GM23248 (cell line): ENCODE data around the gene PFN3. TPM values are rescaled to one million over a fixed set of nuclear protein-coding genes. Genes with fewer than 3 reads are reported as not detected.
"Not testable (repeated sequence)": the region's sequence is repeated elsewhere in the genome, so short reads cannot be mapped to it uniquely, and the experiment has no call there.

Source experiments
- DNase-seq: peaks from one replicate; pipeline ENCODE4 v3.0.0-alpha.2; 2015
- H2AFZ ChIP-seq: fragments of 200-600 bp; sonication (generic); 2 replicates; pipeline ENCODE4 v1.6.1; 2016; ENCODE audit warnings: antibody characterized with exemption
- H3F3A ChIP-seq: fragments of 200-600 bp; sonication (generic); 2 replicates; pipeline ENCODE4 v1.6.1; 2016; ENCODE audit warnings: mild to moderate bottlenecking, antibody characterized with exemption, mixed run types; ENCODE audit not compliant: insufficient read depth
- H3K27ac ChIP-seq: fragments of 200-600 bp; sonication (generic); 2 replicates; pipeline ENCODE4 v1.5.1; 2016; ENCODE audit warnings: mild to moderate bottlenecking
- H3K27me3 ChIP-seq: fragments of 200-600 bp; sonication (generic); replicated peaks from 2 replicates; pipeline ENCODE4 v1.6.1; 2016; ENCODE audit warnings: mild to moderate bottlenecking; ENCODE audit not compliant: insufficient read depth
- H3K36me3 ChIP-seq: fragments of 200-600 bp; sonication (generic); 2 replicates; pipeline ENCODE4 v1.6.1; 2016; ENCODE audit warnings: low read depth, mild to moderate bottlenecking
- H3K4me1 ChIP-seq: fragments of 200-600 bp; sonication (generic); 2 replicates; pipeline ENCODE4 v1.6.1; 2016; ENCODE audit warnings: mild to moderate bottlenecking; ENCODE audit not compliant: insufficient read depth
- H3K4me2 ChIP-seq: fragments of 200-600 bp; sonication (generic); one replicate; pipeline ENCODE4 v1.6.1; 2016; ENCODE audit warnings: mild to moderate bottlenecking; ENCODE audit not compliant: unreplicated experiment
- H3K4me3 ChIP-seq: fragments of 200-600 bp; sonication (generic); 2 replicates; pipeline ENCODE4 v1.5.1; 2016; ENCODE audit warnings: mild to moderate bottlenecking
- H3K79me2 ChIP-seq: fragments of 200-600 bp; sonication (generic); 2 replicates; pipeline ENCODE4 v1.6.1; 2016; ENCODE audit warnings: mild to moderate bottlenecking; ENCODE audit not compliant: insufficient read depth
- H3K9ac ChIP-seq: fragments of 200-600 bp; sonication (generic); 2 replicates; pipeline ENCODE4 v1.6.1; 2016; ENCODE audit warnings: mild to moderate bottlenecking
- H3K9me2 ChIP-seq: fragments of 200-600 bp; sonication (generic); 2 replicates; pipeline ENCODE4 v1.6.1; 2016; ENCODE audit warnings: mixed run types, mild to moderate bottlenecking, moderate library complexity; ENCODE audit not compliant: insufficient read depth
- H3K9me3 ChIP-seq: fragments of 200-600 bp; sonication (generic); one replicate; pipeline ENCODE4 v1.6.1; 2017; ENCODE audit warnings: low read depth
- H4K20me1 ChIP-seq: fragments of 200-600 bp; sonication (generic); 2 replicates; pipeline ENCODE4 v1.6.0; 2016; ENCODE audit not compliant: insufficient read depth
- EZH2 ChIP-seq: fragments of 200-600 bp; sonication (generic); IDR thresholded peaks from 2 replicates; pipeline ENCODE4 v1.6.1; 2018; ENCODE audit warnings: antibody characterized with exemption, mild to moderate bottlenecking; ENCODE audit not compliant: insufficient read depth, poor library complexity, severe bottlenecking
- EZH2phosphoT487 ChIP-seq: fragments of 200-600 bp; sonication (generic); IDR thresholded peaks from 2 replicates; pipeline ENCODE4 v1.6.1; 2018; ENCODE audit warnings: antibody characterized with exemption, moderate library complexity, mild to moderate bottlenecking, low read depth; ENCODE audit not compliant: insufficient read depth
- WGBS, 2 experiments: methylation state at CpG; one replicate each; pipeline ENCODE4 v1.1.6; 2015 to 2017; ENCODE audit warnings: low lambda C conversion rate in 2 of 2, low coverage in 1 of 2; ENCODE audit errors: missing lambda C conversion rate in 2 of 2; 5-methylcytosine and 5-hydroxymethylcytosine counted together
- in situ Hi-C: fragments of 300-500 bp; cut with MboI; formaldehyde crosslinking; loops from 2 replicates; pipeline ENCODE4 v1.15.0; 2020
- polyA plus RNA-seq: library from polyadenylated mRNA; unstranded; fragments of >200 nt; fragmentation: Nextera tagmentation; extraction: Ambion mirVana; gene quantifications from 2 replicates; pipeline ENCODE4 v1.2.1, GENCODE V29; 2016
- total RNA-seq: library from RNA; depleted of rRNA; stranded (reverse); fragments of >200 nt; shearing (Covaris generic); gene quantifications from 2 replicates; pipeline ENCODE4 v1.2.3, GENCODE V29; 2014

The PFN3 gene
- total and polyA plus RNA-seq, 2 experiments from 2014 or later, result not detected

DNA sequence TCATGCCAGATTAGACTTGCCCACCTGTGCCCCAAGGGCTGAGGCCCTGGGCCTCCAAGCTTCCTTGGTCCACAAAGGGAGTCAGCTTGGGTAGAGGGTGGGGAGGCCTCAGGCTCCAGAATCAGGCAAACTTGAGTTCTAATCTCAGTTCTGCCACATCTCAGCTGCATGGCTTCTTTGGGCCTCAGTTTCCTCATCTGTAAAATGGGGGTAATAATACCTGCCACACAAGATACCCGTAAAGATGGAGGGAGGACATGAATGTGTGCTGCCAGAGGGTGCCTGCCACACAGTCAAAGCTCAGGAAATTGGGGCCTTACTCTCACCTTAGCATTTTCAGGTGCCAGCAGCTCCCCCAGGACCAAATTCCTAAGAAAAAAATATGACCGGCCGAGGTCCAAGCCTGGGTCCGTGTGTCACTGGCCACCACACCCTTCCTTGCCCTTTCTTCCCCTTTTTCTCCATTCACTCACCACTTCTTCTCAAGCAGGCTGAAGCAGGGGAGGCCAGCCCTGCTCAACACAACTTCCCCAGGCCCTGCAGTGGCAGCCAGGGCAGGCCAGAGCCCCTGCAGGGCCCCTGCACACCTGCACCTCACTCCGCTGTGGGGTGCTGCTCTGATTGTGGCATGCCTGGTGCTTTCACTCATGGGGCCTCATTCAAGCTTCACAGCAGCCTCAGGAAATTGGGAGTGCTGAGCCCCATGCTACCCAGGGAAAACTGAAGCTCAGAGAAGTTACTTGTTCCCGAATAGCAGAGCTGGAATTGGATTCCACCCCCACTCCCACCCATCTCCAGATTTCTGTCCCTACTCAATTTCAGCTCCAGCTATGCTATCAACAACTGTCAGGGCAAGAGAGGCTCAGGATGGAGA lies 38.8 kb downstream of the PFN3 start:
- WGBS, 2 experiments, result 61 to 62% methylated on average over 6 of the region's 6 CpGs
- Histone ChIP-seq H3K9me2 (no peaks in the 10 kb centered on the region), H3K36me3 (no peaks in the 10 kb centered on the region), H3F3A (no peaks in the 10 kb centered on the region), H3K9me3 (no peaks in the 10 kb centered on the region), H2AFZ (no peak overlapping the region), H3K27ac (no peak overlapping the region), H3K4me1 (peaks cover 12% of the 10 kb centered on the region; the same call in 1 of the 2 replicates), H3K9ac (no peak overlapping the region), H3K79me2 (no peaks in the 10 kb centered on the region), H3K4me3 (no peak overlapping the region), H3K4me2 (no peak overlapping the region), H3K27me3 (no peaks in the 10 kb centered on the region), H4K20me1 (no peaks in the 10 kb centered on the region)
- DNase-seq, result no peak
- TF ChIP-seq EZH2phosphoT487, result no peak
- in situ Hi-C loops, result no loop called here

GRCh38 chr5:177360740-177361139 lies 39.7 kb downstream of the PFN3 start:
- H3K36me3 ChIP-seq, in situ Hi-C loops, H3F3A ChIP-seq, H3K27ac ChIP-seq, H4K20me1 ChIP-seq, H3K4me1 ChIP-seq, H3K9me2 ChIP-seq, H2AFZ ChIP-seq, H3K9me3 ChIP-seq, H3K4me2 ChIP-seq, DNase-seq, H3K79me2 ChIP-seq, H3K9ac ChIP-seq, H3K27me3 ChIP-seq, H3K4me3 ChIP-seq: not testable (repeated sequence)
- 76 to 87% methylated on average over 7 of the region's 7 CpGs for WGBS, 2 experiments

DNA sequence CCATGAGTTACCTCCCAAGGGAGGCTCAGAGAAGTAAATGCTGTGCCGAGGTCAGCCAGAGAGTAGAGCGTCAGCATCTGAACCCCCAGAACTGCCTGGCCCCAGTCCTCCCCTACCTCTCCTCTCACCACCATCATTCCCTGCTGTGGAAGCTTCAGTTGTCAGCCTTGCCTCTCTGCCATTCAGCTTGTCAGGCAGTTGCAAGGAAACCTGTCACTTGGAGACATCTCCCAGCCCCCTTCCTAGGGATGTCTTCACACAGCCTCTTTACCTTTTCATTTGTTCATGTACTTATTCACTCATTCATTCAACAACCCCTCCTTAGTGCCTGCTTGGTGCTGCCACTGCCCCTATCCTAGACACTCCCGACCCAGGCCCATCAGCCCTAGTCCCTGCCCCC lies 40.6 kb downstream of the PFN3 start:
- WGBS, 2 experiments, result 60 to 61% methylated on average over 3 of the region's 3 CpGs
- Histone ChIP-seq H4K20me1 (no peaks in the 10 kb centered on the region), H3K79me2 (no peaks in the 10 kb centered on the region), H3K27ac (no peak overlapping the region), H3K9me2 (no peaks in the 10 kb centered on the region), H3K4me1 (peaks cover 9% of the 10 kb centered on the region; the same call in 1 of the 2 replicates), H3K36me3 (no peaks in the 10 kb centered on the region), H3F3A (no peaks in the 10 kb centered on the region), H3K4me2 (no peak overlapping the region), H3K4me3 (no peak overlapping the region), H3K9me3 (no peaks in the 10 kb centered on the region), H3K9ac (no peak overlapping the region), H3K27me3 (no peaks in the 10 kb centered on the region), H2AFZ (no peak overlapping the region)
- in situ Hi-C loops, result no loop called here
- no peak for TF ChIP-seq EZH2phosphoT487
- no peak for TF ChIP-seq EZH2
- DNase-seq, result no peak

DNA sequence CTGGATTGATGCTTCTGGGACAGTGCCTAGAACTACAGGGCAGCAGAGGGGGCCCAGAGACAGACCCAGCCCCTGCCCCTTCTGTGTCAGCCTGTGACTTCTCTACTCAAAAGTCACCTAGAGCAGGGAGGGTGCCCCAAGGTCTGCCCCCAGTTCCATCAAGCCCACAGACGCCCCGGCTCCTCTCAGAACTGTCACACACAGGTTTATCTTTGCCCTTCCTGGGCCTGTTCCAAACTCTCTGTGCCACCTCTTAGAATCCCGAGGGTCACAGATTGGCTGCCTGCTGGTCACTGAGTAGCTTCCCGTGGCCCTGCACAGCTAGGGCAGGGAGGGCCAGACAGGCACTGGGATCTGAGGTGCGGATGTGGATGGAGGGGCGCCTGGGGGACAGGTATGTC lies 41.0 kb downstream of the PFN3 start:
- H3K4me2 ChIP-seq, result no peak overlapping the region
- no peak for DNase-seq
- no peak overlapping the region for H3K9ac ChIP-seq
- H3K9me3 ChIP-seq, result no peaks in the 10 kb centered on the region
- 51 to 68% methylated on average over 6 of the region's 6 CpGs for WGBS, 2 experiments
- no peaks in the 10 kb centered on the region for H4K20me1 ChIP-seq
- no peaks in the 10 kb centered on the region for H3K36me3 ChIP-seq
- H3K27me3 ChIP-seq, result no peaks in the 10 kb centered on the region
- no peak overlapping the region for H3K27ac ChIP-seq
- H2AFZ ChIP-seq, result no peak overlapping the region
- H3K9me2 ChIP-seq, result no peaks in the 10 kb centered on the region
- TF ChIP-seq EZH2phosphoT487 (no peak), EZH2 (no peak)
- no peaks in the 10 kb centered on the region for H3K79me2 ChIP-seq
- H3K4me3 ChIP-seq, result no peak overlapping the region
- peaks cover 9% of the 10 kb centered on the region; the same call in 1 of the 2 replicates for H3K4me1 ChIP-seq
- in situ Hi-C loops, result no loop called here
- H3F3A ChIP-seq, result no peaks in the 10 kb centered on the region
